ENCODE results near the gene CCDC116.
A peak's percentile ranks its signal among the peaks of the same experiment; 100 is the strongest.

Gene CCDC116

DNA sequence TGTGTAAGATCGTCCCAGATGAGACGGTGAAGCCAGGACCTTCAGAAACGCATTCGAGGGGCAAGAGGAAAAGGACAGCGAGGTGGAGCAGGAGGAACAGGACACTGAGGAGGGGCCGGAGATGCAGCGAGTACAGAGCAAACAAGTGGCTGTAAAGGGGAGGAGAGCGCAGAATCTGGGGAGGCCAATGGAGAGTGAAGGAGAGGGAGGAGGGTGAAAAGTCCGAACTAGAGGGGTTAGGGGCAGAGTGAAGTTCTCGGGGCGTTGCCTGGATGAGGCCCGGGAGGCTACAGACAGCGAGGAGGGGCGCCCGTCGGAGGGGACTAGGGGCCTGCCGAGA lies 24.4 kb downstream of the CCDC116 start:
- no CpG with 5 or more reads among the region's 17 CpGs for WGBS, 2 donors (ENCODE audit: extremely low coverage in 2 of 2, insufficient read length in 2 of 2, insufficient replicate concordance in 1 of 2)

DNA sequence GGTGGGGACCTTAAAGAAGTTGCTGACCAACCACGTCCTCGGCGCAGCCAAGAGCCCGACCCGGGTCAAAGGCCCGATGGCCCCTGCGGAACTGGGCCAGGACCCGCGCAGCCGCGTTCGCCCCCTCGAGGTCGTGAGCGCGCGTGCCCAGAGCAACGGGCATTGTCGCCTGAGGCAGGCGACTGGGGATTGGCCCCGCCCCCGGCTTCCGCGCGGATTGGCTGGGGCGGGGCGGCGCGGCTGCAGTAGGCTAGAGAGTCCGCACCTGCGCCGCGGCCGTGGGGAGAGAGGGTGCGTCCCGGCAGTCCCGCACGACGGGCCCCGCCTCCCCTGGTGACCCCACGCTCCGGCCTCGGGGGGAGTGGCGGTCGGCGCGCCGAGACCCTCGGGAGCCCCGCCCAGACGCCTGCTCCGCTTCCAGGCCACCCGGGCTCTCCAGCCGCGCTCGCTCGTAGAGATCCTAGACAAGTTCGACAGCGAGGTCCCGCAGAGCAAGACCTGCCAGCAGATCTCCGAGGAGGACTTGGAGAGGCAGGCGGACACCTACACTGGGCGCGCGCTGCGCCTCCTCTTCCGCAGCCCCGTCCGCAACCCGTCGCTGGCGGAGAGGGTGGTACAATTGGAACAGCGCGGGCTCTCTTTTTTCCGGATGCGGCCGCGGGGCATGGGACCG lies 24.9 kb downstream of the CCDC116 start:
- DNase-seq (ENCODE audit: low spot score): peak; percentile 87
- H4K91ac ChIP-seq (ENCODE audit: low read depth, low read length, poor library complexity): no peak overlapping the region
- H3K27me3 ChIP-seq (ENCODE audit: control insufficient read depth in 3 of 3, insufficient read depth in 3 of 3, low read depth in 1 of 3, low read length in 3 of 3): no peaks in the 10 kb centered on the region
- H3K9ac ChIP-seq (ENCODE audit: low read depth, low read length, poor library complexity): peak overlapping the region; percentile 93
- H3K4me1 ChIP-seq (ENCODE audit: control insufficient read depth in 2 of 2, insufficient read depth in 1 of 2, low read depth in 1 of 2, low read length in 2 of 2): peaks cover 22 to 26% of the 10 kb centered on the region in 2 donors
- peak overlapping the region; percentile 46 to 80 for H3K4me3 ChIP-seq (ENCODE audit: low read length in 2 of 2)
- peak overlapping the region; percentile 7 for H2BK15ac ChIP-seq (ENCODE audit: low read length)
- H4K8ac ChIP-seq (ENCODE audit: low read depth, low read length): no peak overlapping the region
- peak overlapping the region; percentile 98 for H3K23ac ChIP-seq (ENCODE audit: low read depth, low read length, poor library complexity)
- peak overlapping the region; percentile 92 for H3K27ac ChIP-seq (replicated peaks; ENCODE audit: low read length)
- no peaks in the 10 kb centered on the region for H3K9me3 ChIP-seq (replicated peaks in 1 of 2; ENCODE audit: control insufficient read depth in 2 of 2, insufficient read depth in 1 of 2, low read depth in 1 of 2, low read length in 2 of 2)
- peak overlapping the region; percentile 76 for H3K4me2 ChIP-seq (ENCODE audit: insufficient read depth, low read length, poor library complexity, severe bottlenecking)
- no peak overlapping the region for H3K4ac ChIP-seq (ENCODE audit: low read length)
- H2BK12ac ChIP-seq (ENCODE audit: low read length): no peak overlapping the region
- no peak overlapping the region for H2AK5ac ChIP-seq (ENCODE audit: low read depth, low read length)
- peak overlapping the region; percentile 94 for H3K18ac ChIP-seq (ENCODE audit: low read length)
- peak overlapping the region; percentile 96 for H2BK5ac ChIP-seq (ENCODE audit: low read length)
- H2BK120ac ChIP-seq (ENCODE audit: low read depth, low read length): peak overlapping the region; percentile 43
- H2AFZ ChIP-seq (ENCODE audit: low read length): peak overlapping the region; percentile 77
- H3K14ac ChIP-seq (ENCODE audit: low read length): no peak overlapping the region
- H3K36me3 ChIP-seq (replicated peaks in 1 of 2; ENCODE audit: control insufficient read depth in 2 of 2, insufficient read depth in 2 of 2, low read length in 2 of 2): peaks cover 23 to 36% of the 10 kb centered on the region in 2 donors
- WGBS, 2 donors (ENCODE audit: extremely low coverage in 2 of 2, insufficient read length in 2 of 2, insufficient replicate concordance in 1 of 2): no CpG with 5 or more reads among the region's 79 CpGs
- peaks cover 11% of the 10 kb centered on the region for H3K79me1 ChIP-seq (ENCODE audit: low read depth, low read length)

More for the DNA sequence above, 24.4 kb downstream of the CCDC116 start:
- Histone ChIP-seq H4K91ac (ENCODE audit: low read depth, low read length, poor library complexity) (no peak overlapping the region), H3K36me3 (replicated peaks in 1 of 2; ENCODE audit: control insufficient read depth in 2 of 2, insufficient read depth in 2 of 2, low read length in 2 of 2) (peaks cover 23 to 36% of the 10 kb centered on the region in 2 donors), H3K18ac (ENCODE audit: low read length) (peak overlapping the region; percentile 55), H3K27me3 (ENCODE audit: control insufficient read depth in 3 of 3, insufficient read depth in 3 of 3, low read depth in 1 of 3, low read length in 3 of 3) (no peaks in the 10 kb centered on the region), H3K27ac (replicated peaks; ENCODE audit: low read length) (peak overlapping the region; percentile 92), H2AFZ (ENCODE audit: low read length) (peak overlapping the region; percentile 77), H2BK120ac (ENCODE audit: low read depth, low read length) (no peak overlapping the region), H2AK5ac (ENCODE audit: low read depth, low read length) (no peak overlapping the region), H3K9me3 (replicated peaks in 1 of 2; ENCODE audit: control insufficient read depth in 2 of 2, insufficient read depth in 1 of 2, low read depth in 1 of 2, low read length in 2 of 2) (no peaks in the 10 kb centered on the region), H3K14ac (ENCODE audit: low read length) (no peak overlapping the region), H3K4me2 (ENCODE audit: insufficient read depth, low read length, poor library complexity, severe bottlenecking) (peak overlapping the region; percentile 76), H3K4ac (ENCODE audit: low read length) (no peak overlapping the region), H3K23ac (ENCODE audit: low read depth, low read length, poor library complexity) (peak overlapping the region; percentile 98), H2BK15ac (ENCODE audit: low read length) (peak overlapping the region; percentile 7), H3K79me1 (ENCODE audit: low read depth, low read length) (peaks cover 15% of the 10 kb centered on the region), H2BK12ac (ENCODE audit: low read length) (no peak overlapping the region), H4K8ac (ENCODE audit: low read depth, low read length) (no peak overlapping the region), H3K4me3 (ENCODE audit: low read length in 2 of 2) (peak overlapping the region in 1 of 2 donors; percentile 16), H3K9ac (ENCODE audit: low read depth, low read length, poor library complexity) (no peak overlapping the region), H2BK5ac (ENCODE audit: low read length) (no peak overlapping the region), H3K4me1 (ENCODE audit: control insufficient read depth in 2 of 2, insufficient read depth in 1 of 2, low read depth in 1 of 2, low read length in 2 of 2) (peaks cover 22 to 28% of the 10 kb centered on the region in 2 donors)
- no peak for DNase-seq (ENCODE audit: low spot score)

DNA sequence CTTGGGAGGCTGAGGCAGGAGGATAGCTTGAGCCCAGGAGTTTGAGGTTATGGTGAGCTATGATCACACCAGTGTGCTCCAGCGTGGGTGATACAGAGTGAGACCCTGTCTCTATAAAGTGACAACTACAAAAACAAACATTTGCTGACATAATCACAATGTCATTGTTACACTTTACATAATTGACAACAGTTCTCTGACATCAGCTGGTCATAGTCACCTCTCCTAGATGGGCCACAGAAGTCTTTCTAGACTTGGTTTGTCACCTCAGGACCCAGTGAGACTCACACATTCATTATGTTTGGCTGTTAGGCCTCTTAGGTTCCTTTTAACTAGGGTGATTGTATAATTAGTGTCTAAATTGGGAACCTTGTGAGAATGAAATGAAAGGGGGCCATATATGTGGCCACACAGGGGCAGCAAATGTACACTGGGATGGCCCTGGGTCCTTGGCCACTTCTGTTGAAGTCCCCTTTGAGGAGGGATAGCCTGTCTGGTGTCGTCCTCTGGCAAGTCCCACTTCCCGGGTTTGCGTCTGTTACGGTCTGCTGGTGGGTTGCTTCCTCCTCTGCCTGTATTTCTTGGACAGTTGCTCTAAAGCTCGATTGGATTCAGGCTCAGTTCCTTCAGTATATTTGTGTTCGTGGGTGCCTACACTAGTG lies 27.4 kb downstream of the CCDC116 start:
- Histone ChIP-seq H2BK5ac (ENCODE audit: low read length) (no peak overlapping the region), H3K4me1 (ENCODE audit: control insufficient read depth in 2 of 2, insufficient read depth in 1 of 2, low read depth in 1 of 2, low read length in 2 of 2) (peaks cover 11 to 13% of the 10 kb centered on the region in 2 donors), H3K14ac (ENCODE audit: low read length) (no peak overlapping the region), H2AK5ac (ENCODE audit: low read depth, low read length) (no peak overlapping the region), H3K36me3 (replicated peaks in 1 of 2; ENCODE audit: control insufficient read depth in 2 of 2, insufficient read depth in 2 of 2, low read length in 2 of 2) (peaks cover 6 to 17% of the 10 kb centered on the region in 2 donors), H4K91ac (ENCODE audit: low read depth, low read length, poor library complexity) (no peak overlapping the region), H3K4ac (ENCODE audit: low read length) (no peak overlapping the region), H4K8ac (ENCODE audit: low read depth, low read length) (no peak overlapping the region), H3K18ac (ENCODE audit: low read length) (no peak overlapping the region), H3K27me3 (ENCODE audit: control insufficient read depth in 3 of 3, insufficient read depth in 3 of 3, low read depth in 1 of 3, low read length in 3 of 3) (no peaks in the 10 kb centered on the region), H2BK12ac (ENCODE audit: low read length) (no peak overlapping the region), H3K9me3 (replicated peaks in 1 of 2; ENCODE audit: control insufficient read depth in 2 of 2, insufficient read depth in 1 of 2, low read depth in 1 of 2, low read length in 2 of 2) (no peaks in the 10 kb centered on the region), H3K23ac (ENCODE audit: low read depth, low read length, poor library complexity) (no peak overlapping the region), H3K4me2 (ENCODE audit: insufficient read depth, low read length, poor library complexity, severe bottlenecking) (no peak overlapping the region), H3K9ac (ENCODE audit: low read depth, low read length, poor library complexity) (no peak overlapping the region), H3K4me3 (ENCODE audit: low read length in 2 of 2) (no peak overlapping the region), H2AFZ (ENCODE audit: low read length) (no peak overlapping the region), H2BK15ac (ENCODE audit: low read length) (no peak overlapping the region), H3K27ac (replicated peaks; ENCODE audit: low read length) (no peak overlapping the region), H2BK120ac (ENCODE audit: low read depth, low read length) (no peak overlapping the region), H3K79me1 (ENCODE audit: low read depth, low read length) (no peaks in the 10 kb centered on the region)
- WGBS, 2 donors (ENCODE audit: extremely low coverage in 2 of 2, insufficient read length in 2 of 2, insufficient replicate concordance in 1 of 2): no CpG with 5 or more reads among the region's 7 CpGs
- no peak for DNase-seq (ENCODE audit: low spot score)

DNA sequence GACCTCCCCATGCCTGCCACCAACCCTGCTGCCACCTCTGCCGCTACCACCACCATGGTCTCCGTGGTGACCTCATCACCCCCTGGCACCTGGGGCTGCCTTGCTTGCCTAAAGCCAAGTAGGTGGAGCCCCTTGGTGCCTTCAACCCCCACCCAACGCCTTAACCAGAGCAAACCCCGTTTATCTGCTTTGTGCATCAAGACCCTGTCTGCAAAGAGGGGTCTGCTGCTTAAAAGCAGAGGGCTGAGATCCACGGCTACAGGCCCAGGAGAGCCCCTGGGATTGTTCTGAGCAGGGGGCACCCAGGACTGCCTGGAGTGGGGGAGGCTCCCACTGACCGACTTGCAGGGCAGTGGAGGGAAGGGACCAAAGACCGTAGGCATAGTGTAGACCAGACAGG lies 28.3 kb downstream of the CCDC116 start:
- peaks cover 14 to 15% of the 10 kb centered on the region in 2 donors for H3K4me1 ChIP-seq (ENCODE audit: control insufficient read depth in 2 of 2, insufficient read depth in 1 of 2, low read depth in 1 of 2, low read length in 2 of 2)
- H3K27ac ChIP-seq (replicated peaks; ENCODE audit: low read length): no peak overlapping the region
- no peak overlapping the region for H2BK12ac ChIP-seq (ENCODE audit: low read length)
- H3K79me1 ChIP-seq (ENCODE audit: low read depth, low read length): no peaks in the 10 kb centered on the region
- no CpG with 5 or more reads among the region's 7 CpGs for WGBS, 2 donors (ENCODE audit: extremely low coverage in 2 of 2, insufficient read length in 2 of 2, insufficient replicate concordance in 1 of 2)
- no peak overlapping the region for H2BK5ac ChIP-seq (ENCODE audit: low read length)
- H4K8ac ChIP-seq (ENCODE audit: low read depth, low read length): no peak overlapping the region
- no peak overlapping the region for H2BK120ac ChIP-seq (ENCODE audit: low read depth, low read length)
- no peak for DNase-seq (ENCODE audit: low spot score)
- H4K91ac ChIP-seq (ENCODE audit: low read depth, low read length, poor library complexity): no peak overlapping the region
- no peak overlapping the region for H3K18ac ChIP-seq (ENCODE audit: low read length)
- no peak overlapping the region for H2BK15ac ChIP-seq (ENCODE audit: low read length)
- peak overlapping the region; percentile 9 for H2AK5ac ChIP-seq (ENCODE audit: low read depth, low read length)
- no peaks in the 10 kb centered on the region for H3K9me3 ChIP-seq (replicated peaks in 1 of 2; ENCODE audit: control insufficient read depth in 2 of 2, insufficient read depth in 1 of 2, low read depth in 1 of 2, low read length in 2 of 2)
- H3K23ac ChIP-seq (ENCODE audit: low read depth, low read length, poor library complexity): peak overlapping the region; percentile 83
- peaks cover 4 to 11% of the 10 kb centered on the region in 2 donors for H3K36me3 ChIP-seq (replicated peaks in 1 of 2; ENCODE audit: control insufficient read depth in 2 of 2, insufficient read depth in 2 of 2, low read length in 2 of 2)
- H2AFZ ChIP-seq (ENCODE audit: low read length): no peak overlapping the region
- H3K9ac ChIP-seq (ENCODE audit: low read depth, low read length, poor library complexity): no peak overlapping the region
- no peak overlapping the region for H3K4me3 ChIP-seq (ENCODE audit: low read length in 2 of 2)
- H3K14ac ChIP-seq (ENCODE audit: low read length): no peak overlapping the region
- no peak overlapping the region for H3K4ac ChIP-seq (ENCODE audit: low read length)
- no peaks in the 10 kb centered on the region for H3K27me3 ChIP-seq (ENCODE audit: control insufficient read depth in 3 of 3, insufficient read depth in 3 of 3, low read depth in 1 of 3, low read length in 3 of 3)
- no peak overlapping the region for H3K4me2 ChIP-seq (ENCODE audit: insufficient read depth, low read length, poor library complexity, severe bottlenecking)
